Activated CD4-positive, alpha-beta T cell treated with anti-CD3 and anti-CD28 coated beads for 36 hours (primary cell): Measurements from ENCODE around the gene ADARB2. TPM values are rescaled to one million over a fixed set of nuclear protein-coding genes. Genes with fewer than 3 reads are reported as not detected.
"Not testable (repeated sequence)": the region's sequence is repeated elsewhere in the genome, so short reads cannot be mapped to it uniquely, and the experiment has no call there.

Experiments used
- ATAC-seq: fragments of 200-7000 bp; cut with Tn5 transposase; one replicate; pipeline ENCODE4 v1.10.0; 2021; ENCODE audit warnings: mild to moderate bottlenecking, moderate library complexity
- CTCF ChIA-PET: fragments of 350-600 bp; sonication (Branson Sonifier 250); formaldehyde crosslinking; loops from one replicate; lab custom pipeline; 2021; ENCODE audit warnings: antibody characterized with exemption; lab: Charles Lee
- POLR2A ChIA-PET: fragments of 350-600 bp; sonication (Branson Sonifier 250); formaldehyde crosslinking; loops from one replicate; lab custom pipeline; 2021; ENCODE audit warnings: antibody characterized with exemption, inconsistent platforms; lab: Charles Lee
- DNase-seq: peaks from one replicate; pipeline ENCODE4 v3.0.0-alpha.2; 2020
- H3K27ac Mint-ChIP-seq: one replicate; pipeline ENCODE4 v1.8.0; 2021; ENCODE audit warnings: mixed read lengths
- H3K27me3 Mint-ChIP-seq: one replicate; pipeline ENCODE4 v1.8.0; 2021; ENCODE audit warnings: mixed read lengths
- H3K36me3 Mint-ChIP-seq: one replicate; pipeline ENCODE4 v1.8.0; 2021; ENCODE audit warnings: low read depth, mixed read lengths
- H3K4me1 Mint-ChIP-seq: one replicate; pipeline ENCODE4 v1.8.0; 2021; ENCODE audit warnings: mixed read lengths
- H3K4me3 Mint-ChIP-seq: one replicate; pipeline ENCODE4 v1.8.0; 2021; ENCODE audit warnings: mild to moderate bottlenecking, moderate library complexity, mixed read lengths
- H3K9me3 Mint-ChIP-seq: one replicate; pipeline ENCODE4 v1.8.0; 2021; ENCODE audit warnings: low read depth, mixed read lengths
- intact Hi-C, 2 experiments: fragments of 100-400 bp; cut with DNase I in 1 of 2; cut with micrococcal nuclease in 1 of 2; formaldehyde crosslinking; loops; one replicate each; pipeline versions ENCODE4 v1.14.2 to v1.15.1; 2022 to 2024; cut with DNase I, micrococcal nuclease
- total RNA-seq, 2 experiments: library from RNA; stranded (reverse); gene quantifications; one replicate each; pipeline ENCODE4 v1.2.3, GENCODE V29; 2021

Gene ADARB2
- total RNA-seq, 2 experiments from 2014 or later = not detected

DNA sequence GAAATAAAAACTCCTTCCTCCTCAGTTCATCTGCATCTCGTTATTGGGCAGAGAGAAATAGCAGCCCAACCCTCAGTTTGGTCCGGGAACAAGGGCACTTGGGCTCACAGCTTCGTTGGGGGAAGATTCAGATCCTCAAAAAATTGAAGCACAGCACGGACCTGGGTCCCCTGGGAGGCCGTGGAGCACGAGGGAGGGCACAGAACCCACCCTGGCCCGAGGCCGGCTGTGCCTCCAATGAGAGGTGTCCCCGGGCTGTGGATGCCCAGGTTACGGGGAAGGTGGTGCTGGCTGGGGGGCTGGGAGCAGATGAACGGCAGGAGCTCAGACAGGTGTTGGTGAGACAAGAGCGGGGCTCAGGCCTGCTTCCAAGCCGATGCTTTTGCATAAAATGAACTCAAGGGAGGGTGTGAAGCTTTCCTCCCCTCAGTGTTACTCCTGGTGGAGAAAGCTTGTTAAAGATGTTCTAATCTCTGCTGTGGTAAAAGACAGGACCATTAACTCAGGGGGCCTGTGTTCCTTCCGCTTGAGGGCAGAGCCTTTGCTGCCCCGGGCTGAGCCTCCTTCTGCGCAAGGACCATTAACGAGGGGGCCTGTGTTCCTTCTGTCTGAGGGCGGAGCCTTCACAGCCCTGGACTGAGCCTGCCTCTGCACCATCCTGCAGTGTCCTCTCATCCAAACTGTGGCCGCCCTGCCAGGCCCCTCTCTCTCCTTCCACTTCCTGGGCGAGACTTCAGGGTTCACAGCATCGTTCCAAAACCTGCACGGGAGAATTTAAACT, 302.2 kb downstream of the ADARB2 start:
- no peaks in the 10 kb centered on the region for H3K36me3 Mint-ChIP-seq
- H3K9me3 Mint-ChIP-seq = peaks cover 9% of the 10 kb centered on the region
- no peak overlapping the region for H3K4me3 Mint-ChIP-seq
- ChIA-PET CTCF (no interaction called here), POLR2A (no interaction called here)
- intact Hi-C loops = no loop called here
- no peaks in the 10 kb centered on the region for H3K4me1 Mint-ChIP-seq
- no peak overlapping the region for H3K27ac Mint-ChIP-seq
- peaks cover 12% of the 10 kb centered on the region for H3K27me3 Mint-ChIP-seq
- ATAC-seq = no peak
- DNase-seq = no peak

DNA sequence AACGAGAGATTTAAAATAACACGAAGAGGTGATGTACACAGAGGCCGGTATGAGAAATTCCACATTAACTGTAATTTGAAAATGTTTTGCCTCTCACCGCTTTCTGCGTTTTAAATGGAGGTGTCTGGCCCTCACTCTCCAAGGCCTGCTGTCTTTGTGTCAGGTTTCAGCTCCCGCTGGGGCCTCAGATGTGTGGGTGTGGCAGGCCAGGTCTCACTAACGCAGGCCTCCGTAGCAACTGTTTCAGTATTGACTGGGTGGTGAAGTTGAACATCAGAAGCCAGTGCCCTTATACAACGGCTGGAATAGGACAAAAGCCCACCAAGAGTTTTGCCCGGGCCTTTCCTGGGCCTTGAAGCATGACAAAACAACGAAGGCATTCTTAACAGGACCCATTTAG, 303.1 kb downstream of the ADARB2 start:
- no peak overlapping the region for H3K27ac Mint-ChIP-seq
- peaks cover 14% of the 10 kb centered on the region for H3K9me3 Mint-ChIP-seq
- intact Hi-C loops = no loop called here
- DNase-seq (no peak), ATAC-seq (no peak)
- H3K4me3 Mint-ChIP-seq = no peak overlapping the region
- H3K4me1 Mint-ChIP-seq = no peaks in the 10 kb centered on the region
- ChIA-PET POLR2A (no interaction called here), CTCF (no interaction called here)
- no peaks in the 10 kb centered on the region for H3K36me3 Mint-ChIP-seq
- peaks cover 13% of the 10 kb centered on the region for H3K27me3 Mint-ChIP-seq

DNA sequence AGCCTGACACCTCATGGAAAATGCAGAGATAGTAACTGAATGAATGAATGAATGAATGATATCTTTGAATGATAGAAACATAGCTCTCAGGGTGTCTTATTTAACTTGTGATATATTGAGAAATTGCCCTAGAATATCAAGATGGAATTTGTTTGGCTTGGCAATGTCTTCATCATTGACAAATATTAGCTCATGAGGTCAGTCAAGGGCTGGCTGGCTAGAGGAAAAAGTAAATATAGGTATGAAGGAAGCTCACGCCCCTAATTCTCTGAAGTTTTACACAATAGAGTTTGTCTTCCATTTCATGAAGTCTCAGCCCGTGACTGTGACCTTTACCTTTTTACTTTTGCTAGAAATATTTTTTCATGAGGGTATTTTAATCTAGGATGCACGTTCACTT, 305.2 kb downstream of the ADARB2 start:
- DNase-seq = no peak
- H3K36me3 Mint-ChIP-seq = no peaks in the 10 kb centered on the region
- intact Hi-C loops = no loop called here
- ChIA-PET POLR2A (no interaction called here), CTCF (interaction anchor here (1.3 to 1.8 kb wide), 2 partner anchors 10 to 12 kb away, joined by 3 to 9 read pairs; no protein-coding TSS in a partner anchor)
- ATAC-seq = no peak
- H3K4me3 Mint-ChIP-seq = no peak overlapping the region
- peaks cover 15% of the 10 kb centered on the region for H3K27me3 Mint-ChIP-seq
- peaks cover 14% of the 10 kb centered on the region for H3K9me3 Mint-ChIP-seq
- no peaks in the 10 kb centered on the region for H3K4me1 Mint-ChIP-seq
- H3K27ac Mint-ChIP-seq = no peak overlapping the region

DNA sequence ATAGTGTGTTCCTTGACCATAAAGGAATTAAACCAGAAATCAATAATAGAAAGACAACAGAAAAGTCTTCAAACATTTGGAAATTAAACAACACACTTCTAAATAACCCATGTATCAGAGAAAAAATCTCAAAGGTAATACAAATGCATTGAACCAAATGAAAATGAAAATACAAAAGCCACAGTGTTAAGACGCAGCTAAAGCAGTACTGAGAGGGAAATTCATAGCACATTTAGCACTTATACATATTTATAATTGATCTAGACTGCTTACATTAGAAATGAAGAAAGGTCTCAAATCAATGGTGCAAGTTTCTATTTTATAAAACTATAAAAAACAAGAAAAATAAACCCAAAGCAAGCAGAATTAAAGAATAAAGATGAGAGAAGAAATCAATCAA, 306.1 kb downstream of the ADARB2 start:
- Mint-ChIP-seq H3K36me3 (no peaks in the 10 kb centered on the region), H3K27me3 (peaks cover 18% of the 10 kb centered on the region), H3K4me1 (no peaks in the 10 kb centered on the region), H3K27ac (no peak overlapping the region), H3K9me3 (peaks cover 14% of the 10 kb centered on the region), H3K4me3 (no peak overlapping the region)
- DNase-seq (no peak), ATAC-seq (no peak)
- intact Hi-C loops = no loop called here
- ChIA-PET CTCF (no interaction called here), POLR2A (no interaction called here)

DNA sequence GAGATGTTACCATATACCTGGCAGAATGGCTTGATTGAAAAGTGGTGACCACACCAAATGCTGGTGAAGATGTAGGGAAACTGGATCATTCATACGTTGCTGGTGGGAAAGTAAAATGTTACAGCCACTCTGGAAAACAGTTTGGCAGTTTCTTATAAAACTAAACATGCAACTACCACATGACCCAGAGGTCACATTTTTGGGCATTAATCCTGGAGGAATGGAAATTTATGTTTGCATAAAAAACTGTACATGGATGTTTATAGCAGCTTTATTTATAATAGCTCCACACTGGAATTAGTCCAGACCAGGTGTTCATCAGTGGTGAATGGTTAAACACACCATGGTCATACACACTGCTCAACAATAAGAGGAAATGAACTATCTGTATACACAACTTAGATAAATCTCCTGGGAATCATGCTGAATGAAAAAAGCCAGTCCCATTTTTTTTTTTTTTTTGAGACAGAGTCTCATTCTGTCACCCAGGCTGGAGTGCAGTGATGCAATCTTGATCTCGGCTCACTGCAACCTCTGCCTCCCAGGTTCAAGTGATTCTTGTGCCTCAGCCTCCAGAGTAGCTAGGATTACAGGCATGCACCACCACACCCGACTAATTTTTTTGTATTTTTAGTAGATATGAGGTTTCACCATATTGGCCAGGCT, 309.7 kb downstream of the ADARB2 start:
- DNase-seq, intact Hi-C loops, H3K4me3 Mint-ChIP-seq, H3K27ac Mint-ChIP-seq, H3K36me3 Mint-ChIP-seq, ATAC-seq, H3K4me1 Mint-ChIP-seq: not testable (repeated sequence)
- CTCF ChIA-PET = interaction anchor here (0.6 to 1.3 kb wide), 3 partner anchors 157 to 806 kb away, joined by 3 read pairs; no protein-coding TSS in a partner anchor
- Mint-ChIP-seq H3K9me3 (peaks cover 14% of the 10 kb centered on the region), H3K27me3 (peaks cover 11% of the 10 kb centered on the region)
- POLR2A ChIA-PET = interaction anchor here (0.7 kb wide), 1 partner anchor 1376 kb away, joined by 3 read pairs; no protein-coding TSS in a partner anchor

DNA sequence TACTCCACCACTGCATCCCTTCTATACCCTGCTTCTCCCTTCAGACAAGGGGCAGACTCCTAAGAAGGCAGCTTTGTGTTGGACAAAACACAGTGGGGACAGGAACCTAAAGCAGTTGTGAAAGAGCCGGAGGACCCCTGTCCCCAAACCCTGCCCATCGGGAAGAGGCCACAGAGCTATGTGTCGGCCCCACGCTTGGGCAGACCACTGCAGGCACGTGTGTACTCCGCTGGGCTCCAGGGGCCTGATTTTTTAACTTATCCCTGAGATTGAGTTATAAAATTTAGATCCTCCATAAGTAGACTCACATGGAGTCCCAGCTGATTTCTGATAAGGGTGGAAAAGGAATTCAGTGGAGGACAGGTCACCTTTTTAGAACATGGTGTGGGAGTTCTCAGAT, 310.5 kb downstream of the ADARB2 start:
- intact Hi-C loops = no loop called here
- Mint-ChIP-seq H3K4me1 (peaks cover 2% of the 10 kb centered on the region), H3K27me3 (peaks cover 12% of the 10 kb centered on the region), H3K27ac (no peak overlapping the region), H3K4me3 (no peak overlapping the region), H3K9me3 (peaks cover 14% of the 10 kb centered on the region), H3K36me3 (no peaks in the 10 kb centered on the region)
- POLR2A ChIA-PET = no interaction called here
- ATAC-seq (no peak), DNase-seq (no peak)
- CTCF ChIA-PET = interaction anchor here (1.3 kb wide), 1 partner anchor 807 kb away, joined by 3 read pairs; no protein-coding TSS in a partner anchor

DNA sequence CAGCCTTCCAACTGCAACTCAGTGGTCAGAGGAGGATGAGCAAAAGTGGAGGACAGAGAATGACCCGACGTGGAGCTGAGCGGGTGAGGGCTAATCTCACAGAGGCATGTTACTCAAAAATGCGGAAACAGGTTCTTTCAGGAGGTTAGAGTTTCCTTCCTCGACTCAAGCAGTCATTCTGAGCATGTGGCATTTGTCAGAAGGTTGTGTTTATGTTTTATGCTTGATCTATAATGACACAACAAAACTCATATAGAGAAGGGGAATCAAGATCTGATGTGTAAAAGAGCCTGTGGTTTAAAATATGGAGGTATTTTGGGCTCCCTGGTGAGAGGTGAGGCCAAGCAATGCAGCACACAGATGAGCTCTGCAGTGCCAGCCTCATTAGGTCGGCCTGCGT, 311.4 kb downstream of the ADARB2 start:
- ATAC-seq (peak; percentile 69), DNase-seq (no peak)
- Mint-ChIP-seq H3K27ac (no peak overlapping the region), H3K9me3 (peaks cover 10% of the 10 kb centered on the region), H3K4me3 (no peak overlapping the region), H3K36me3 (no peaks in the 10 kb centered on the region), H3K4me1 (peaks cover 2% of the 10 kb centered on the region), H3K27me3 (peaks cover 19% of the 10 kb centered on the region)
- intact Hi-C loops = no loop called here
- CTCF ChIA-PET = no interaction called here
- POLR2A ChIA-PET = no interaction called here

DNA sequence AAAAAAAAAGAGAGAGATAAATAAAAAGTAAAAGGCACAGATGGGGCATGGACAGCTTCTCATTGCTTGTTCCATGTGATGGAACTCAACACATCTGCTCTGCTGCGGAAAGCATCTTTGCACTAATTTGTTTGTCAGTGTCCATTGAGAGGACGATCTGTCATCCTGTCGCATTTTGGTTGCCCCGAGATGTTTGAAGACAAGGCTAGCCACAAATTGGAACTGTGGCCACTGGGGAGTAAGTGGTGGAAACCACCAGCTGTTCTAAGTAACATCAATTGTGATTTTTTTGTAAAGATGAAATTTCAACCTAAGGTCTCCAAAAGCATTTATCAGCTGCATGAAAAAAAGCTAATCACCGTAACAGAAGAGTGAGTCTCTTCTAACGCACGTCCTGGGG, 312.7 kb downstream of the ADARB2 start:
- DNase-seq (no peak), ATAC-seq (no peak)
- intact Hi-C loops = no loop called here
- CTCF ChIA-PET = no interaction called here
- H3K4me3 Mint-ChIP-seq = no peak overlapping the region
- H3K36me3 Mint-ChIP-seq = no peaks in the 10 kb centered on the region
- peaks cover under 1% of the 10 kb centered on the region for H3K9me3 Mint-ChIP-seq
- H3K27me3 Mint-ChIP-seq = peaks cover 28% of the 10 kb centered on the region
- H3K4me1 Mint-ChIP-seq = peaks cover 8% of the 10 kb centered on the region
- POLR2A ChIA-PET = no interaction called here
- H3K27ac Mint-ChIP-seq = no peak overlapping the region

DNA sequence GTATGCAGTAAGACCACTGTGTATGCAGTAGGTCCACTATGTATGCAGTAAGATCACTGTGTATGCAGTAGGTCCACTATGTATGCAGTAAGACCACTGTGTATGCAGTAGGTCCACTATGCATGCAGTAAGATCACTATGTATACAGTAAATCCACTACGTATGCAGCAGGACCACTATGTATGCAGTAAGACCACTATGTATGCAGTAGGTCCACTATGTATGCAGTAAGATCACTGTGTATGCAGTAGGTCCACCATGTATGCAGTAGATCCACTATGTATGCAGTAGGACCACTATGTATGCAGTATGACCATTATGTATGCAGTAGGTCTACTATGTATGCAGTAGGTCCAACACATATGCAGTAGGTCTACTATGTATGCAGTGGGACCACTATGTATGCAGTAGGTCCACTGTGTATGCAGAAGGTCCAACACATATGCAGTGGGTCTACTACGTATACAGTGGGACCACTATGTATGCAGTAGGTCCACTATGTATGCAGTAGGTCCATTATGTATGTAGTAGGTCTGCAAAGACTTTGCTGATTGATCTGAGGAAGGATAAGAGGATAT, 313.6 kb downstream of the ADARB2 start:
- H3K27me3 Mint-ChIP-seq = peaks cover 26% of the 10 kb centered on the region
- CTCF ChIA-PET = no interaction called here
- no peak overlapping the region for H3K4me3 Mint-ChIP-seq

DNA sequence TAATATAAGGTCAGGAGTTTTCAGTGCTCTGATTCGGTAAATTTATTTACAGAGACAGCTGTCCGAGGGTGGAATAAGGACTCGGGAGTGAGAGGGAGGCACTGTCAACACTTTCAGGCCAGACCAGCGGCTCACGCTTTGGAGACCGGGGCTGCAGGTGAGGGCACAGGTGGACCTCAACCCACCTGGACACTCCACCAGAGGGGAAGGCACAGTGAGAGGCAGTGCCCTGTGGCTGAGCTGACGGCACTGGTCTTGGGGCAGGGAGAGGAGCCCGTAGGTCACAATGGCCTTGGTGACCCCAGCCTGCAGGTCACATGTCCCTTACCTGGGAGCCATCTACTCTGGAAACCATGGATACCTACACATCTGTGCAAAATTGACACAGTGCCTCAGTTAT, 315.1 kb downstream of the ADARB2 start:
- CTCF ChIA-PET = interaction anchor here (0.7 to 2.2 kb wide), 7 partner anchors 10 to 312 kb away, joined by 3 to 8 read pairs (median 3); no protein-coding TSS in a partner anchor
- POLR2A ChIA-PET = no interaction called here
- peaks cover 8% of the 10 kb centered on the region for H3K4me1 Mint-ChIP-seq
- no peaks in the 10 kb centered on the region for H3K36me3 Mint-ChIP-seq
- no peaks in the 10 kb centered on the region for H3K9me3 Mint-ChIP-seq
- intact Hi-C loops = no loop called here
- peaks cover 26% of the 10 kb centered on the region for H3K27me3 Mint-ChIP-seq
- H3K4me3 Mint-ChIP-seq = no peak overlapping the region
- H3K27ac Mint-ChIP-seq = no peak overlapping the region
- DNase-seq (no peak), ATAC-seq (no peak)

More for the DNA sequence above, 313.6 kb downstream of the ADARB2 start:
- intact Hi-C loops = no loop called here
- Mint-ChIP-seq H3K9me3 (no peaks in the 10 kb centered on the region), H3K4me1 (peaks cover 8% of the 10 kb centered on the region), H3K27ac (no peak overlapping the region), H3K36me3 (no peaks in the 10 kb centered on the region)
- DNase-seq (no peak), ATAC-seq (no peak)
- POLR2A ChIA-PET = no interaction called here

DNA sequence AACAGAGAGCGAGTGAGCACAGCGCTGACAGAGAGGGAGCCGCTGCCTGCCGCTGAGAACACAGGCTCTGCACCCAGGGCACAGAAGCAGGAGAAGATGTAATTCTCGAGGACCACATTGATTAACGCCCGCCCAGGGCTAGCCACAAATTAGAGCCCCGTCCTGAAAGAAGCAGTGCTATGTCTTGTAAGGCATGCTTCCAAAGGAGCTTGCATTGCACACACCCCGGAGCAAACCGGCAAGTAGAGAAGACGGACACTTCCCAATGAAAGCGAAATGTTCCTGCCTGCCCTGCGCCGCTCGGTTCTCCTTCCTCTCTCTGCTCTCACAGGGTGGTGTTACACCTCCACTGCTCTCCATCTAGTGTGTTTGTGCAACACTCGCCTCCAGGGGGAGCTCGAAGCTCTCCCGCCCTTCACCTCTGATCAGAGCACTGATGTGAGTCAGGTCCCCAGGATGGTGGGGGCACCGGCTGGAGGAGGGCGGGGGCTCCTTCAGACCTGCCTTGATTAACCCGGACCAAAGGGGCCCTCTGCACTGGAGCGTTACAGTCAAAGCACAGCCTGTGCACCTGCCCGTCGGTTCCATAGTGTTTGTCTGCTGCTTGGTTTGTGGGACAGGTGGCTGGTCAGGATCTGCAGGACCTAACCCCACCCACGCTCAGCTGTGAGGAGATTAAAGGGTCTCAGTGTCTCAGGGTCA, 316.5 kb downstream of the ADARB2 start:
- Mint-ChIP-seq H3K4me1 (peaks cover 8% of the 10 kb centered on the region), H3K36me3 (no peaks in the 10 kb centered on the region), H3K27ac (no peak overlapping the region), H3K9me3 (no peaks in the 10 kb centered on the region), H3K4me3 (peak overlapping the region; percentile 9), H3K27me3 (peaks cover 28% of the 10 kb centered on the region)
- intact Hi-C loops = no loop called here
- DNase-seq (peak; percentile 84), ATAC-seq (peak; percentile 98)
- POLR2A ChIA-PET = interaction anchor here (0.6 kb wide), 1 partner anchor 231 kb away, joined by 3 read pairs; no protein-coding TSS in a partner anchor
- CTCF ChIA-PET = interaction anchor here (0.6 to 2.2 kb wide), 10 partner anchors 9 to 291 kb away, joined by 3 to 9 read pairs (median 4); no protein-coding TSS in a partner anchor
